HEK293 (cell line): ENCODE results near the gene VPS9D1.

ENCODE experiments used
- GLIS2 ChIP-seq: fragments of 450-650 bp; formaldehyde crosslinking; IDR thresholded peaks from 2 replicates; pipeline ENCODE4 v1.5.1; 2016; ENCODE audit warnings: missing biosample characterization, missing genetic modification characterization
- IKZF3 ChIP-seq: fragments of 450-650 bp; IDR thresholded peaks from 2 replicates; pipeline ENCODE4 v1.5.0; 2018; ENCODE audit warnings: missing biosample characterization, mild to moderate bottlenecking, missing genetic modification characterization, moderate library complexity
- INSM2 ChIP-seq: fragments of 450-650 bp; formaldehyde crosslinking; IDR thresholded peaks from 2 replicates; pipeline ENCODE4 v1.5.1; 2016; ENCODE audit warnings: missing biosample characterization, missing genetic modification characterization
- PRDM4 ChIP-seq: fragments of 450-650 bp; formaldehyde crosslinking; IDR thresholded peaks from 2 replicates; pipeline ENCODE4 v1.5.1; 2017; ENCODE audit warnings: missing biosample characterization, missing genetic modification characterization
- REST ChIP-seq: fragments of 450-650 bp; formaldehyde crosslinking; IDR thresholded peaks from 2 replicates; pipeline ENCODE4 v1.5.1; 2016; ENCODE audit warnings: missing biosample characterization, missing genetic modification characterization
- ZBTB11 ChIP-seq: fragments of 450-650 bp; formaldehyde crosslinking; conservative IDR thresholded peaks from 2 replicates; pipeline ENCODE4 v1.5.1; 2016; ENCODE audit warnings: low read depth, missing biosample characterization, missing genetic modification characterization
- ZBTB49 ChIP-seq: fragments of 450-650 bp; formaldehyde crosslinking; IDR thresholded peaks from 2 replicates; pipeline ENCODE4 v1.5.1; 2016; ENCODE audit warnings: missing biosample characterization, missing genetic modification characterization, low read depth
- ZIC2 ChIP-seq: fragments of 450-650 bp; formaldehyde crosslinking; IDR thresholded peaks from 2 replicates; pipeline ENCODE4 v1.5.1; 2016; ENCODE audit warnings: missing biosample characterization, missing genetic modification characterization
- ZNF112 ChIP-seq: fragments of 450-650 bp; formaldehyde crosslinking; IDR thresholded peaks from 2 replicates; pipeline ENCODE4 v1.5.0; 2017; ENCODE audit warnings: missing biosample characterization, missing genetic modification characterization
- ZNF132 ChIP-seq: fragments of 450-650 bp; formaldehyde crosslinking; IDR thresholded peaks from 2 replicates; pipeline ENCODE4 v1.5.1; 2017; ENCODE audit warnings: missing biosample characterization, missing genetic modification characterization, borderline replicate concordance
- ZNF169 ChIP-seq: fragments of 450-650 bp; formaldehyde crosslinking; IDR thresholded peaks from 2 replicates; pipeline ENCODE4 v1.5.1; 2016; ENCODE audit warnings: missing biosample characterization, missing genetic modification characterization
- ZNF184 ChIP-seq: fragments of 450-650 bp; IDR thresholded peaks from 2 replicates; pipeline ENCODE4 v1.5.1; 2018; ENCODE audit warnings: missing biosample characterization, mild to moderate bottlenecking, missing genetic modification characterization
- ZNF211 ChIP-seq: fragments of 450-650 bp; formaldehyde crosslinking; IDR thresholded peaks from 2 replicates; pipeline ENCODE4 v1.5.1; 2016; ENCODE audit warnings: low read depth, missing biosample characterization, missing genetic modification characterization
- ZNF223 ChIP-seq: fragments of 450-650 bp; formaldehyde crosslinking; IDR thresholded peaks from 2 replicates; pipeline ENCODE4 v1.5.1; 2016; ENCODE audit warnings: missing biosample characterization, missing genetic modification characterization
- ZNF26 ChIP-seq: fragments of 450-650 bp; formaldehyde crosslinking; IDR thresholded peaks from 2 replicates; pipeline ENCODE4 v1.5.1; 2016; ENCODE audit warnings: missing biosample characterization, missing genetic modification characterization
- ZNF335 ChIP-seq: fragments of 450-650 bp; formaldehyde crosslinking; conservative IDR thresholded peaks from 2 replicates; pipeline ENCODE4 v1.5.1; 2016; ENCODE audit warnings: missing biosample characterization, missing genetic modification characterization
- ZNF341 ChIP-seq: fragments of 450-650 bp; formaldehyde crosslinking; IDR thresholded peaks from 2 replicates; pipeline ENCODE4; 2016; ENCODE audit warnings: low read depth, missing biosample characterization, missing genetic modification characterization
- ZNF350 ChIP-seq: fragments of 450-650 bp; formaldehyde crosslinking; IDR thresholded peaks from 2 replicates; pipeline ENCODE4 v1.5.0; 2017; ENCODE audit warnings: missing biosample characterization, mild to moderate bottlenecking, missing genetic modification characterization
- ZNF514 ChIP-seq: fragments of 450-650 bp; formaldehyde crosslinking; IDR thresholded peaks from 2 replicates; pipeline ENCODE4 v1.5.1; 2016; ENCODE audit warnings: missing biosample characterization, missing genetic modification characterization
- ZNF548 ChIP-seq: fragments of 450-650 bp; formaldehyde crosslinking; IDR thresholded peaks from 2 replicates; pipeline ENCODE4 v1.5.1; 2016; ENCODE audit warnings: missing biosample characterization, missing genetic modification characterization
- ZNF571 ChIP-seq: fragments of 450-650 bp; formaldehyde crosslinking; IDR thresholded peaks from 2 replicates; pipeline ENCODE4 v1.5.0; 2017; ENCODE audit warnings: missing biosample characterization, missing genetic modification characterization
- ZNF624 ChIP-seq: fragments of 450-650 bp; formaldehyde crosslinking; IDR thresholded peaks from 2 replicates; pipeline ENCODE4 v1.5.1; 2017; ENCODE audit warnings: missing biosample characterization, missing genetic modification characterization
- ZNF701 ChIP-seq: fragments of 450-650 bp; formaldehyde crosslinking; IDR thresholded peaks from 2 replicates; pipeline ENCODE4 v1.5.1; 2016; ENCODE audit warnings: missing biosample characterization, missing genetic modification characterization
- ZNF707 ChIP-seq: fragments of 450-650 bp; formaldehyde crosslinking; IDR thresholded peaks from 2 replicates; pipeline ENCODE4 v1.5.1; 2016; ENCODE audit warnings: missing biosample characterization, missing genetic modification characterization
- ZSCAN23 ChIP-seq: fragments of 450-650 bp; formaldehyde crosslinking; IDR thresholded peaks from 2 replicates; pipeline ENCODE4 v1.5.1; 2016; ENCODE audit warnings: missing biosample characterization, missing genetic modification characterization

Gene VPS9D1

GRCh38 chr16:89686520-89687091 lies 34.1 kb downstream of the VPS9D1 start, which contains the start of gene CDK10 (continued):
- TF ChIP-seq REST (no peak), ZBTB49 (tag by site-specific recombination) (no peak), ZNF571 (tag by site-specific recombination) (no peak), ZNF211 (no peak), ZSCAN23 (no peak), IKZF3 (tag by site-specific recombination) (peak; percentile 49), ZNF707 (tag by site-specific recombination) (no peak), ZNF184 (no peak), INSM2 (tag by site-specific recombination) (no peak), ZNF548 (tag by site-specific recombination) (no peak), ZNF624 (no peak), PRDM4 (tag by site-specific recombination) (no peak), ZNF169 (tag by site-specific recombination) (no peak), ZNF335 (tag by site-specific recombination) (peak; percentile 96), ZNF112 (tag by site-specific recombination) (no peak), GLIS2 (tag by site-specific recombination) (peak; percentile 72), ZNF341 (tag by site-specific recombination) (no peak), ZNF350 (tag by site-specific recombination) (no peak), ZNF514 (tag by site-specific recombination) (no peak), ZBTB11 (tag by site-specific recombination) (peak; percentile 47), ZNF26 (tag by site-specific recombination) (no peak), ZNF223 (tag by site-specific recombination) (no peak), ZNF132 (tag by site-specific recombination) (no peak), ZNF701 (tag by site-specific recombination) (no peak), ZIC2 (no peak)
